Measurements from ENCODE around the gene ATXN7L3.

DNA sequence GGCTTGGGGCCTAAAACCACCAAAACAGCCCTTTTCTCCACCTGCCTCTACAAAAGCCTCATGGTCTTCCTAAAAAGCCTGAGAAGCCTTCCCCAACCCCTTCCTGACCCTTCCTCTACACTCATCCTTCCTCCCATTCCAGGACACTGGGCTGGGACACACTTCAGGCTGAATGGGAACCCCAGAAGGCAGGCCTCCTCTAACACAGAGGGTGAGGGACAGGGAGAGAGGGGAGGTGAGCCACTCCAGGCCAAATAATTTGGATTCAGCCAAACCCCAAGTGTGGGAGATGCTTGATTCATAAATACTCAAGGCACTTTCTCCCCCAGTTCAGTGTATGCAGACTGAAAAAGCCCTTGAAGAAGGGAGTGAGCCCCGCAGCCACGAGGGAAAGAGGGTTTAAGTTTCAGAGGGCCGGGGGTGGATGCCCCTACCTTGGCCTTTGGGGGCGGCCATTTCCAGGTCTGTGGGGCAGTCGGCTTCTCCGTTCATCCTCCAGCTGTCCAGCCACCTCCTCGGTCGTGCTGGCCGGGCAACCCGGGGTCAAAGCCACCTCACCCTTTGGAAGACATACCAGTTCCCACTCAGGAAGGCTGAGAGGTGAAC lies 18.2 kb upstream of the ATXN7L3 start:
- TF ChIP-seq, protein P1, sequence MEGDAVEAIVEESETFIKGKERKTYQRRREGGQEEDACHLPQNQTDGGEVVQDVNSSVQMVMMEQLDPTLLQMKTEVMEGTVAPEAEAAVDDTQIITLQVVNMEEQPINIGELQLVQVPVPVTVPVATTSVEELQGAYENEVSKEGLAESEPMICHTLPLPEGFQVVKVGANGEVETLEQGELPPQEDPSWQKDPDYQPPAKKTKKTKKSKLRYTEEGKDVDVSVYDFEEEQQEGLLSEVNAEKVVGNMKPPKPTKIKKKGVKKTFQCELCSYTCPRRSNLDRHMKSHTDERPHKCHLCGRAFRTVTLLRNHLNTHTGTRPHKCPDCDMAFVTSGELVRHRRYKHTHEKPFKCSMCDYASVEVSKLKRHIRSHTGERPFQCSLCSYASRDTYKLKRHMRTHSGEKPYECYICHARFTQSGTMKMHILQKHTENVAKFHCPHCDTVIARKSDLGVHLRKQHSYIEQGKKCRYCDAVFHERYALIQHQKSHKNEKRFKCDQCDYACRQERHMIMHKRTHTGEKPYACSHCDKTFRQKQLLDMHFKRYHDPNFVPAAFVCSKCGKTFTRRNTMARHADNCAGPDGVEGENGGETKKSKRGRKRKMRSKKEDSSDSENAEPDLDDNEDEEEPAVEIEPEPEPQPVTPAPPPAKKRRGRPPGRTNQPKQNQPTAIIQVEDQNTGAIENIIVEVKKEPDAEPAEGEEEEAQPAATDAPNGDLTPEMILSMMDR (IDR thresholded peaks at IDR 0.05; ENCODE audit: insufficient read depth, low read length, poor library complexity, severe bottlenecking): no peak
- no peak for TF ChIP-seq EZH2phosphoT487 (conservative IDR thresholded peaks at IDR 0.05; ENCODE audit: low read length)
